ENCODE results near the gene KLHL12. TPM values are rescaled to one million over a fixed set of nuclear protein-coding genes. Genes with fewer than 3 reads are reported as not detected.

KLHL12 gene
- total and polyA plus RNA-seq, 10 of the 15 experiments (the other 5 are each of a cell fraction or from before 2014, with no cell fraction given): 16.0 to 53.8 (median 30.3) TPM

DNA sequence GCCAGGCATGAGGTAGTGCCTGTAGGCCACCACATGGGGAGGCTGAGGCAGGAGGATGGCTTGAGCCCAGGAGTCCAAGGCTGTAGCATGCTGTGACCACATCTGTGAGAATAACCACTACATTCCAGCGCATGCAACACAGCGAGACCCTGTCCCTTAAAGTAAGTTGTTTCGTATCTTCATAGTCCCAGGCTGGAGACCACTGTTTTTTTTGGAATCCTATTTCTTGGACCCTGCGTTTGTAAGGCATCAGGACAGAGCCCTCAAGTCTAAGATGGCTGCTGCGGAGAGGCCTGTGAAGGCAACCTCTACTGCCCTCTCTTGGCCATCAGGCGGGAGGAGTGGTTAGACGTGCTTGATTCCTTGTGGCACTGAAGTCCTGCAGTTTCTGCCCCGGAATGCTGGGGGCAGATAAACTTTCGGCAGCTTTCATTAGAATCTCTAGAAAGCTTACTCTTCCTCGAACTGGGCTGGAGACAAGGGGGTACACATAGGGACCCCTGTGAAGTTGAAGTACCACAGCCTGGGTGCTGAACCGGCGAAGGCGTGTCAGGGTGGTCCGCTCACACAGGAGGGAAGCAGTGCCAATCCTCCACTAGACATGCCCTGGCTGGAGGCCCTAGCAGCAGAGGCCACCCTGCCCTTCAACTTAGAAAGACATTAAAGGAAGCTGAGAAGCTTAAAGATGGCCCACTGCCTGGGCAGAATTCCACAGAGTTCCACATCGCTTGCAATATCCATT lies 74.7 kb downstream of the KLHL12 start:
- H3K79me2 ChIP-seq (ENCODE audit: control insufficient read depth, insufficient read depth, low read length): no peaks in the 10 kb centered on the region
- H3K4me2 ChIP-seq (ENCODE audit: control insufficient read depth, insufficient read depth): no peak overlapping the region
- ATAC-seq (peak; percentile 91), DNase-seq (ENCODE audit: low read depth, low spot score) (no peak), FAIRE-seq (peak; percentile 64)
- ChIA-PET POLR2A (interaction anchor here (0.5 kb wide), 1 partner anchor 105 kb away, joined by 5 read pairs; no protein-coding TSS in a partner anchor), CTCF (interaction anchor here (1.5 to 3.5 kb wide), 4 partner anchors 10 to 103 kb away, joined by 3 to 14 read pairs (median 8); no protein-coding TSS in a partner anchor), RAD21 (ENCODE audit: unreplicated experiment) (no interaction called here), SMC1A (ENCODE audit: uncharacterized antibody, unreplicated experiment) (interaction anchor here (1.8 kb wide), 1 partner anchor 10 kb away, joined by 8 read pairs; no protein-coding TSS in a partner anchor)
- no peaks in the 10 kb centered on the region for H3K27me3 ChIP-seq (replicated peaks in 1 of 2; ENCODE audit: control insufficient read depth in 2 of 2, insufficient read depth in 2 of 2, low read length in 1 of 2)
- H3K4me3 ChIP-seq: no peak overlapping the region
- H3K27ac ChIP-seq (ENCODE audit: control insufficient read depth, insufficient read depth): no peak overlapping the region
- in situ Hi-C loops (cut with MboI) (no loop called here), intact Hi-C loops (cut with micrococcal nuclease; ENCODE audit: unreplicated experiment) (no loop called here)
- H3K36me3 ChIP-seq (ENCODE audit: control insufficient read depth in 2 of 2, insufficient read depth in 2 of 2, low read length in 1 of 2): no peaks in the 10 kb centered on the region
- H4K20me1 ChIP-seq (ENCODE audit: control insufficient read depth, insufficient read depth): no peaks in the 10 kb centered on the region
- H3K4me1 ChIP-seq (ENCODE audit: control insufficient read depth, insufficient read depth, low read length): peaks cover 7% of the 10 kb centered on the region; the same call in 1 of the 2 replicates
- H3K9ac ChIP-seq (ENCODE audit: control insufficient read depth, insufficient read depth, low read length): no peak overlapping the region
- WGBS (ENCODE audit: insufficient coverage, insufficient replicate concordance, low lambda C conversion rate, missing lambda C conversion rate): 60% methylated on average over 15 of the region's 15 CpGs
- H2AFZ ChIP-seq (ENCODE audit: control insufficient read depth, low read depth, low read length): peak overlapping the region; percentile 76
- no peaks in the 10 kb centered on the region for H3K9me3 ChIP-seq (replicated peaks; ENCODE audit: control insufficient read depth, insufficient read depth, low read length)
- no TSS peak for BruUV-seq (replicated peaks)
- TF ChIP-seq RAD21 (IDR thresholded peaks at IDR 0.05; ENCODE audit: insufficient read depth, low read depth, low read length) (peak; percentile 85), NFYB (IDR thresholded peaks at IDR 0.05; ENCODE audit: insufficient read depth, low read depth, low read length) (no peak), RUNX3 (IDR thresholded peaks at IDR 0.05; ENCODE audit: low read length) (peak; percentile 45; the same call in 1 of the 2 replicates), FOS (IDR thresholded peaks at IDR 0.05; ENCODE audit: borderline replicate concordance, extremely low read depth, insufficient read length) (no peak), YY1 (IDR thresholded peaks at IDR 0.05; ENCODE audit: low read depth, low read length) (peak; percentile 97), RCOR1 (conservative IDR thresholded peaks at IDR 0.05; ENCODE audit: low read depth, low read length) (no peak), SMC3 (IDR thresholded peaks at IDR 0.05; ENCODE audit: borderline replicate concordance, low read length) (peak; percentile 38; the same call in 1 of the 2 replicates)
- TF ChIP-seq, protein P1, sequence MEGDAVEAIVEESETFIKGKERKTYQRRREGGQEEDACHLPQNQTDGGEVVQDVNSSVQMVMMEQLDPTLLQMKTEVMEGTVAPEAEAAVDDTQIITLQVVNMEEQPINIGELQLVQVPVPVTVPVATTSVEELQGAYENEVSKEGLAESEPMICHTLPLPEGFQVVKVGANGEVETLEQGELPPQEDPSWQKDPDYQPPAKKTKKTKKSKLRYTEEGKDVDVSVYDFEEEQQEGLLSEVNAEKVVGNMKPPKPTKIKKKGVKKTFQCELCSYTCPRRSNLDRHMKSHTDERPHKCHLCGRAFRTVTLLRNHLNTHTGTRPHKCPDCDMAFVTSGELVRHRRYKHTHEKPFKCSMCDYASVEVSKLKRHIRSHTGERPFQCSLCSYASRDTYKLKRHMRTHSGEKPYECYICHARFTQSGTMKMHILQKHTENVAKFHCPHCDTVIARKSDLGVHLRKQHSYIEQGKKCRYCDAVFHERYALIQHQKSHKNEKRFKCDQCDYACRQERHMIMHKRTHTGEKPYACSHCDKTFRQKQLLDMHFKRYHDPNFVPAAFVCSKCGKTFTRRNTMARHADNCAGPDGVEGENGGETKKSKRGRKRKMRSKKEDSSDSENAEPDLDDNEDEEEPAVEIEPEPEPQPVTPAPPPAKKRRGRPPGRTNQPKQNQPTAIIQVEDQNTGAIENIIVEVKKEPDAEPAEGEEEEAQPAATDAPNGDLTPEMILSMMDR (IDR thresholded peaks at IDR 0.05 in 2 of 3, conservative IDR thresholded peaks at IDR 0.05 in 1 of 3; ENCODE audit: control insufficient read depth in 2 of 3, extremely low read depth in 1 of 3, insufficient read depth in 1 of 3, low read depth in 3 of 3, low read length in 3 of 3): peak; percentile 45 to 51 (median 48)
